ENCODE data around the gene RLN3. TPM values are rescaled to one million over a fixed set of nuclear protein-coding genes. Genes with fewer than 3 reads are reported as not detected.

Gene RLN3
- total and polyA plus RNA-seq, 2 of the 8 experiments (the other 6 are each of a cell fraction or from before 2014, with no cell fraction given): not detected

DNA sequence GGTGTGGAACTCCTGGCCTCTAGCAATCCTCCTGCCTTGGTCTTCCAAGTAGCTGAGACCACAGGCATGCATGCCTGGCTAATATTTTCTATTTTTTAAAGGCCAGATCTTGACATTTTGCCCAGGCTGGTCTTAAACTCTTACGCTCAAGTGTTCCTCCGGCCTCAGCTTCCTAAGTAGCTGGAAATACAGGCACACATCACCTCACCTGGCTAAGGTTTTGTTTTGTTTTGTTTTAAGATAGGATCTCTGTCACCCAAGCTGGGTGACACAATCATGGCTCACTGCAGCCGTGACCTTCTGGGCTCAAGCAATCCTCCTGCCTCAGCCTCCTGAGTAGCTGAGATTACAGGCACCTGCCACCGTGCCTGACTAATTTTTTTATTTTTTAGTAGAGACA lies 5.5 kb upstream of the RLN3 start:
- no peak for DNase-seq (ENCODE audit: low read depth in 1 of 2, low spot score in 2 of 2)
- Histone ChIP-seq H3K4ac (replicated peaks; ENCODE audit: insufficient read length, low read depth, low read length) (no peak overlapping the region), H3K79me2 (ENCODE audit: control insufficient read depth in 1 of 2, insufficient read depth in 2 of 2, low read length in 2 of 2) (no peaks in the 10 kb centered on the region), H2BK5ac (ENCODE audit: low read depth, low read length) (no peak overlapping the region), H2BK20ac (ENCODE audit: low read length) (no peak overlapping the region), H2AFZ (ENCODE audit: low read length) (no peak overlapping the region; the same call in 1 of the 2 replicates), H4K5ac (ENCODE audit: insufficient read length, low read depth, low read length) (no peak overlapping the region), H4K91ac (replicated peaks; ENCODE audit: insufficient read length, low read length) (no peak overlapping the region), H3K79me1 (ENCODE audit: low read depth, low read length) (no peaks in the 10 kb centered on the region), H3K18ac (ENCODE audit: extremely low read depth, low read length) (no peak overlapping the region; the same call in 1 of the 2 replicates), H3K27ac (ENCODE audit: low read depth, low read length) (no peak overlapping the region), H3K4me1 (replicated peaks in 1 of 4; ENCODE audit: control insufficient read depth in 3 of 4, insufficient read depth in 4 of 4, low read length in 3 of 4) (peaks cover 0 to 2% (median 0%) of the 10 kb centered on the region in 4 experiments; a peak in 1 of 7 replicates), H3K4me2 (ENCODE audit: insufficient read depth in 1 of 2, low read depth in 2 of 2, low read length in 2 of 2) (no peak overlapping the region), H3K9me3 (ENCODE audit: insufficient read depth in 2 of 2, low read depth in 1 of 2, low read length in 1 of 2) (no peaks in the 10 kb centered on the region), H2BK15ac (ENCODE audit: low read length) (no peak overlapping the region), H3K23me2 (ENCODE audit: low read depth, low read length) (no peaks in the 10 kb centered on the region), H3K56ac (replicated peaks; ENCODE audit: insufficient read length, low read depth, low read length) (no peak overlapping the region), H2AK5ac (ENCODE audit: low read depth, low read length) (no peak overlapping the region), H4K20me1 (replicated peaks in 1 of 2; ENCODE audit: control insufficient read depth in 1 of 2, insufficient read depth in 2 of 2, low read length in 2 of 2) (no peaks in the 10 kb centered on the region), H3K9ac (replicated peaks in 1 of 4; ENCODE audit: extremely low read depth in 1 of 4, low read depth in 3 of 4, low read length in 3 of 4) (no peak overlapping the region), H3K23ac (ENCODE audit: insufficient read length) (no peak overlapping the region), H3K27me3 (replicated peaks in 1 of 4; ENCODE audit: control insufficient read depth in 3 of 4, extremely low read depth in 1 of 4, insufficient read depth in 3 of 4, low read length in 3 of 4) (no peaks in the 10 kb centered on the region), H2BK12ac (ENCODE audit: low read depth, low read length) (no peak overlapping the region), H3K14ac (ENCODE audit: insufficient read length) (no peak overlapping the region), H3K4me3 (ENCODE audit: extremely low read depth in 1 of 4, insufficient read depth in 2 of 4, low read depth in 3 of 4, low read length in 4 of 4) (no peak overlapping the region), H3K36me3 (ENCODE audit: control insufficient read depth in 2 of 4, insufficient read depth in 4 of 4, low read length in 3 of 4) (no peaks in the 10 kb centered on the region), H2BK120ac (replicated peaks; ENCODE audit: low read depth, low read length) (no peak overlapping the region), H4K8ac (ENCODE audit: extremely low read depth, insufficient read depth, low read length) (no peak overlapping the region)
- 91% methylated on average over 4 of the region's 4 CpGs; no CpG with 5 or more reads in 1 of the 2 experiments for WGBS, 2 experiments (ENCODE audit: extremely low coverage in 1 of 2, insufficient coverage in 1 of 2, insufficient read length in 1 of 2, insufficient replicate concordance in 2 of 2, low coverage in 1 of 2, low lambda C conversion rate in 2 of 2, missing lambda C conversion rate in 1 of 2)
- ChIA-PET POLR2A (ENCODE audit: partially characterized antibody) (interaction anchor here (1.1 to 1.9 kb wide), 5 partner anchors 9 to 62 kb away, joined by 3 to 5 read pairs (median 4); partner anchors contain the start of gene IL27RA), CTCF (ENCODE audit: partially characterized antibody) (interaction anchor here (0.6 to 2.3 kb wide), 17 partner anchors 9 to 207 kb away, joined by 3 to 15 read pairs (median 4); partner anchors contain the start of gene IL27RA)
- TF ChIP-seq EZH2 (IDR thresholded peaks at IDR 0.05; ENCODE audit: low read depth, low read length, severe bottlenecking) (no peak), CREB1 (IDR thresholded peaks at IDR 0.05) (no peak), BRCA1 (IDR thresholded peaks at IDR 0.05; ENCODE audit: low read depth, low read length) (no peak)
- FAIRE-seq: no peak
